C4-2B (cell line): ENCODE data around the gene CMTM3.

Source experiments
- CTCF ChIP-seq: fragments of 450-650 bp; conservative IDR thresholded peaks from 2 replicates; pipeline ENCODE4 v1.5.1; 2017; ENCODE audit warnings: mild to moderate bottlenecking
- ZFX ChIP-seq: fragments of 450-650 bp; IDR thresholded peaks from 2 replicates; pipeline ENCODE4 v1.6.1; 2017

- TF ChIP-seq CTCF = no peak
- no peak for TF ChIP-seq ZFX
Observed at GRCh38 chr16:66619534-66620428, 15.3 kb downstream of the CMTM3 start.
